Activated naive CD4-positive, alpha-beta T cell treated with Interleukin-2 at 50 U/mL for 16 hours (primary cell): ENCODE results near the gene FERMT3.

ENCODE experiments used
- DNase-seq: peaks from one replicate; pipeline ENCODE4 v3.0.0-alpha.2; 2020

FERMT3 gene

GRCh38 chr11:64266339-64266738 lies 59.8 kb downstream of the FERMT3 start:
- DNase-seq, result no peak

GRCh38 chr11:64267207-64267945 lies 60.9 kb downstream of the FERMT3 start:
- DNase-seq, result no peak

DNA sequence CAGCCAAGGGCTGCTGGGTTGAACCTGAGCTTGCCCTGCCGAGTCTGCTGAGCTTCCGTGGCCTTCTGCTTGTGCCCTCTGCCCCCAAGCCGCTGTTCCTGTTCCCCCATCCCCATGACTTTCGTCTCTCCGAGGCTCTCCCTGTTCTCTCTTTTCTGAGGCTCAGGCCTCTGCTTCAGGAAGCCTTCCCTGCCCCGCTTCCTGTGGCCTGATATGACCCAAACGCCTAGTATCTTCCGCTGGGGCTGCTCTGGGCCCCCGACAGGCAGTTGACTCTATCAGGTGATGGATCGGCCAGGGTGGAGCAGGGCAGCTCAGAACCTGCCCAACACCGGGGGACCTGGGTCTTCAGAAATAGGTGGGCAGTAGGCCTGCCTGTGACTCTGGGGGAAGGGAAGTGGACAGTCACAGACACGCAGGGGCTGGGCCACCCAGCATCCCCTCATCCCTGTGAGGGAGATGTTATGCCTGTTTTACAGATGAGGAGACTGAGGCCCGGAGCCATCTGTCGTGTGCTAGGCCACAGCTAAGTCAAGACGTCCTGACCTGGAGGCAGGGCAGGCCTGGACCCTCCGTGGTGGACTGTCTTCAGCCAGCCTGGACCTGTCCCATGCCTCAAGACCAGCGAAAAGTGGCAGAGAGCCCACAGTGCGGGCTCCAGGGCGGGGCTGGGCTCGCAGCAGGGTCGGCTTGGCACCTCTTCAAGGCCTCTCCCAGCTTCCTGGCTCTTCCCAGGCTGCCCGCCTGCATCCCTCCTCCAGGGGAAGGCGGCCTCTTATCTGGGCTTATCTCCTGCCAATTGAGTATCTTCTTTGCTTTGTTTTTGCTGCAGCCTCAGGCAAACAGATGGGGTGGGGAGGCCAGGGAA lies 61.7 kb downstream of the FERMT3 start:
- no peak for DNase-seq

DNA sequence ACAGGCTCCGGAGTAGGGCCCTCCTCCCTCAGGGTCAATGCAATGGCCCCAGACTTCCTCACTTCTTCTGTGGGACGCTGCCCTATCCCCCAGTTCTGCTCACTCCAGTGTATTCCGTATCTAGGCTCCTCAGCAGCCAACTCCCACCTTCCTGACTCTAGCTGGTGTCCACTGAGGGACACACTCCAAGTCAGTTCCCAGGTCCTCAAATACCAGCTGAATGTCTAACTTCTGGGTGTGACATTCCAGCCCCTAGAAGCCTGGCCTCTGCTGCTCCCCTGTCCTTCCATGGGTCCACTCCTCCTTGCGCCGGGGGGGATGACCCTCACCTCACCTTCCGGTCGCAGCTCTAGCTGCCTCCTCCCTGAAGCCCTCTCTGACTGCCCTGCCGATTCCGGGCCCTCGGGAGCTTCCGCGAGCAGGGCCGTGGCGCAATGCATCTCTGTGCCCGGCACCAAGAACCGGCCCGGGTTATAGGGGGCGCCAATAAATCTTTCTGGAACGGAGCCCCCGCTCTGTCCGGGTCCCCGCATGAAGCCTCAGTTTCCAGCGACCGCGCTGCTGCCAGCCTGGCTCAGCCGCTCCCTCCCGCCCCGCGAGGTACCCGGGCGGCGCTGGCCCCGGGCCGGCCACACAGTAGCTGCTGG lies 62.5 kb downstream of the FERMT3 start:
- DNase-seq, result peak; percentile 45

- peak; percentile 99 for DNase-seq
Measured at GRCh38 chr11:64269540-64270220, 63.2 kb downstream of the FERMT3 start.
